VCaP (cell line): ENCODE results near the gene CTNNA2.

Source experiments
- H3K27ac ChIP-seq: fragments of 450-650 bp; 2 replicates; pipeline ENCODE4 v1.5.1; 2017
- CTCF ChIP-seq: fragments of 450-650 bp; conservative IDR thresholded peaks from 2 replicates; pipeline ENCODE4 v1.5.1; 2017; ENCODE audit warnings: mild to moderate bottlenecking, moderate library complexity

The CTNNA2 gene

GRCh38 chr2:79993144-79993543 is 480.3 kb downstream of the CTNNA2 start:
- no peak overlapping the region for H3K27ac ChIP-seq
- no peak for TF ChIP-seq CTCF

- no peak overlapping the region for H3K27ac ChIP-seq
- TF ChIP-seq CTCF, result no peak
Observed at GRCh38 chr2:79994161-79994560, 481.3 kb downstream of the CTNNA2 start.

- H3K27ac ChIP-seq, result no peak overlapping the region
- no peak for TF ChIP-seq CTCF
Observed at GRCh38 chr2:79994965-79995364, 482.1 kb downstream of the CTNNA2 start.

GRCh38 chr2:79996709-79997108 is 483.9 kb downstream of the CTNNA2 start:
- no peak overlapping the region for H3K27ac ChIP-seq
- TF ChIP-seq CTCF, result no peak

GRCh38 chr2:80001701-80002101 is 488.9 kb downstream of the CTNNA2 start:
- no peak for TF ChIP-seq CTCF
- no peak overlapping the region for H3K27ac ChIP-seq

- no peak overlapping the region for H3K27ac ChIP-seq
- no peak for TF ChIP-seq CTCF
Observed at GRCh38 chr2:80002112-80002511, 489.3 kb downstream of the CTNNA2 start.

- no peak for TF ChIP-seq CTCF
- H3K27ac ChIP-seq, result no peak overlapping the region
Observed at GRCh38 chr2:80002568-80003157, 489.8 kb downstream of the CTNNA2 start.
